Activated naive CD8-positive, alpha-beta T cell treated with anti-CD3 and anti-CD28 coated beads, Interleukin-2, amount 50 U/mL, for 16 hours (primary cell): ENCODE results near the gene AKAP12.
A peak's percentile ranks its signal among the peaks of the same experiment; 100 is the strongest.

ENCODE experiments used
- DNase-seq: peaks from one replicate; pipeline ENCODE4 v3.0.0-alpha.2; 2020; ENCODE audit warnings: low read depth, low spot score

AKAP12 gene

GRCh38 chr6:151239603-151240035 is at the start of gene AKAP12:
TSS of gene AKAP12 (plus strand) at chr6:151239967. CDS start at chr6:151240563, 596 bp downstream.
- no peak for DNase-seq

- DNase-seq = no peak
Observed at GRCh38 chr6:151191527-151191926, 48.2 kb upstream of the AKAP12 start.

GRCh38 chr6:151196555-151196954 is 43.2 kb upstream of the AKAP12 start:
- no peak for DNase-seq

- no peak for DNase-seq
Observed at GRCh38 chr6:151197556-151197955, 42.2 kb upstream of the AKAP12 start.

GRCh38 chr6:151199991-151200390 is 39.8 kb upstream of the AKAP12 start:
- no peak for DNase-seq

GRCh38 chr6:151205721-151206600 is 33.8 kb upstream of the AKAP12 start:
- DNase-seq = no peak

GRCh38 chr6:151207674-151208073 is 32.1 kb upstream of the AKAP12 start:
- no peak for DNase-seq

- DNase-seq = no peak
Observed at GRCh38 chr6:151209071-151209831, 30.5 kb upstream of the AKAP12 start.

GRCh38 chr6:151211075-151211474 is 28.7 kb upstream of the AKAP12 start:
- no peak for DNase-seq

GRCh38 chr6:151213352-151213751 is 26.4 kb upstream of the AKAP12 start:
- no peak for DNase-seq

- DNase-seq = no peak
Observed at GRCh38 chr6:151215999-151216398, 23.8 kb upstream of the AKAP12 start.

GRCh38 chr6:151216804-151217203 is 23.0 kb upstream of the AKAP12 start:
- DNase-seq = no peak

- no peak for DNase-seq
Observed at GRCh38 chr6:151219192-151219591, 20.6 kb upstream of the AKAP12 start.

GRCh38 chr6:151224076-151224475 is 15.7 kb upstream of the AKAP12 start:
- no peak for DNase-seq

- DNase-seq = no peak
Observed at GRCh38 chr6:151225919-151226318, 13.8 kb upstream of the AKAP12 start.

- DNase-seq = no peak
Observed at GRCh38 chr6:151228788-151229400, 10.9 kb upstream of the AKAP12 start.

GRCh38 chr6:151229401-151230276 is 10.1 kb upstream of the AKAP12 start:
- DNase-seq = peak; percentile 7

- DNase-seq = no peak
Observed at GRCh38 chr6:151230277-151230577, 9.5 kb upstream of the AKAP12 start.

- no peak for DNase-seq
Observed at GRCh38 chr6:151232899-151233298, 6.9 kb upstream of the AKAP12 start.

- DNase-seq = no peak
Observed at GRCh38 chr6:151233731-151234130, 6.0 kb upstream of the AKAP12 start.

GRCh38 chr6:151236668-151237401 is 2.9 kb upstream of the AKAP12 start:
- no peak for DNase-seq
